Endothelial cell of umbilical vein (primary cell): ENCODE results near the gene ORAI3. TPM values are rescaled to one million over a fixed set of nuclear protein-coding genes. Genes with fewer than 3 reads are reported as not detected.

Experiments used
- BruUV-seq: library from RNA; stranded (reverse); fragments of 400-500 nt; replicated peaks from 2 replicates; lab custom pipeline; 2021; lab: Mats Ljungman, UMichigan
- CTCF ChIA-PET: fragments of 300-600, 350-600 bp; sonication (Branson Sonifier 250); formaldehyde crosslinking; loops from one replicate; lab custom pipeline; 2021; ENCODE audit warnings: antibody characterized with exemption, inconsistent platforms; lab: Charles Lee
- POLR2A ChIA-PET: fragments of 300-600, 350-600 bp; sonication (Branson Sonifier 250); formaldehyde crosslinking; loops from one replicate; lab custom pipeline; 2021; ENCODE audit warnings: antibody characterized with exemption, inconsistent platforms; lab: Charles Lee
- DNase-seq: peaks from one replicate; pipeline ENCODE4 v3.0.0-alpha.2; 2011; ENCODE audit warnings: low read depth, low spot score
- FAIRE-seq: peaks from 2 replicates; lab custom pipeline; 2011; peaks lifted over from hg19 to GRCh38; lab: Jason Lieb, UNC
- H2AFZ ChIP-seq: 2 replicates; pipeline ENCODE4 v1.6.0; 2012; ENCODE audit warnings: low read depth, low read length, control low read depth, inconsistent platforms
- H3K27ac ChIP-seq: 2 replicates; pipeline ENCODE4 v1.5.1; 2011; ENCODE audit warnings: low read depth, mild to moderate bottlenecking, control low read depth, low read length, moderate library complexity; ENCODE audit not compliant: insufficient read depth
- H3K27me3 ChIP-seq, 2 experiments: 2 replicates each; pipeline versions ENCODE4 v1.6.0 to v1.6.1; 2011; ENCODE audit warnings: low read length in 2 of 2, mixed read lengths in 1 of 2; ENCODE audit not compliant: control insufficient read depth in 2 of 2, insufficient read depth in 2 of 2
- H3K36me3 ChIP-seq, 2 experiments: 2 replicates in 1 of 2; 3 replicates in 1 of 2; pipeline ENCODE4 v1.5.1; 2011; ENCODE audit warnings: low read length in 2 of 2, mild to moderate bottlenecking in 1 of 2, moderate library complexity in 1 of 2; ENCODE audit not compliant: control insufficient read depth in 2 of 2, insufficient read depth in 2 of 2; ENCODE audit errors: extremely low read depth in 1 of 2
- H3K4me1 ChIP-seq: 3 replicates; pipeline ENCODE4 v1.5.1; 2011; ENCODE audit warnings: mild to moderate bottlenecking, low read length; ENCODE audit not compliant: control insufficient read depth, insufficient read depth; ENCODE audit errors: extremely low read depth
- H3K4me2 ChIP-seq: 2 replicates; pipeline ENCODE4 v1.6.1; 2011; ENCODE audit warnings: low read length, control low read depth, mixed read lengths; ENCODE audit not compliant: insufficient read depth
- H3K4me3 ChIP-seq, 3 experiments: fragments of 200-600 bp in 1 of 3; sonication (generic), shearing (Covaris generic) in 1 of 3; replicated peaks in 1 of 3; 2 replicates each; pipeline ENCODE4 v1.5.1; 2011 to 2016; ENCODE audit warnings: control low read depth in 3 of 3, low read length in 3 of 3, mild to moderate bottlenecking in 2 of 3, inconsistent platforms in 1 of 3, low read depth in 1 of 3, moderate library complexity in 1 of 3; ENCODE audit not compliant: insufficient read depth in 1 of 3
- H3K79me2 ChIP-seq: 2 replicates; pipeline ENCODE4 v1.6.0; 2012; ENCODE audit warnings: low read length, inconsistent platforms; ENCODE audit not compliant: control insufficient read depth, insufficient read depth
- H3K9ac ChIP-seq: replicated peaks from 2 replicates; pipeline ENCODE3; 2011; ENCODE audit warnings: low read length, control low read depth; ENCODE audit not compliant: insufficient read depth; ENCODE audit errors: extremely low read depth
- H3K9me1 ChIP-seq: replicated peaks from 3 replicates; pipeline ENCODE4 v1.6.0; 2011; ENCODE audit warnings: mild to moderate bottlenecking, low read length; ENCODE audit not compliant: control insufficient read depth, insufficient read depth; ENCODE audit errors: extremely low read depth
- H3K9me3 ChIP-seq: replicated peaks from 2 replicates; pipeline ENCODE4 v1.5.1; 2012; ENCODE audit warnings: low read length, inconsistent platforms; ENCODE audit not compliant: control insufficient read depth, insufficient read depth
- H4K20me1 ChIP-seq: replicated peaks from 2 replicates; pipeline ENCODE3; 2011; ENCODE audit warnings: mild to moderate bottlenecking, low read length; ENCODE audit not compliant: control insufficient read depth, insufficient read depth; ENCODE audit errors: extremely low read depth
- EZH2 ChIP-seq: IDR thresholded peaks from 2 replicates; pipeline ENCODE4 v1.6.1; 2012; ENCODE audit warnings: borderline replicate concordance, low read depth, mild to moderate bottlenecking, moderate library complexity, low read length, inconsistent platforms; ENCODE audit not compliant: severe bottlenecking
- FOS ChIP-seq: IDR thresholded peaks from 2 replicates; pipeline ENCODE4 v1.6.1; 2011; ENCODE audit warnings: mild to moderate bottlenecking, low read length, moderate library complexity, borderline replicate concordance; ENCODE audit not compliant: insufficient read depth
- GATA2 ChIP-seq: IDR thresholded peaks from 2 replicates; pipeline ENCODE4 v1.7.0; 2011; ENCODE audit warnings: low read depth, mild to moderate bottlenecking, moderate library complexity, mixed read lengths, low read length; ENCODE audit not compliant: insufficient read length, insufficient read depth
- JUN ChIP-seq: IDR thresholded peaks from 2 replicates; pipeline ENCODE4 v1.6.1; 2011; ENCODE audit warnings: borderline replicate concordance, low read depth; ENCODE audit not compliant: insufficient read length, insufficient read depth
- MYC ChIP-seq: IDR thresholded peaks from one replicate; pipeline ENCODE4 v1.6.1; 2011; ENCODE audit warnings: mild to moderate bottlenecking, low read depth, low read length
- POLR2A ChIP-seq: IDR thresholded peaks from 2 replicates; pipeline ENCODE4 v1.6.1; 2012; ENCODE audit warnings: low read depth, mild to moderate bottlenecking, control low read depth, low read length
- POLR2AphosphoS5 ChIP-seq: IDR thresholded peaks from 2 replicates; pipeline ENCODE4 v1.6.1; 2012; ENCODE audit warnings: low read depth, mild to moderate bottlenecking, control low read depth, low read length, moderate library complexity; ENCODE audit not compliant: insufficient read depth
- dilution Hi-C: fragments of 300-500 bp; cut with MboI; formaldehyde crosslinking; loops from one replicate; pipeline ENCODE4 v1.15.0; 2019; ENCODE audit warnings: low sequenced_read_pairs; ENCODE audit not compliant: extremely low pct_ligation_motif_present
- intact Hi-C: fragments of 100-400 bp; cut with micrococcal nuclease; formaldehyde crosslinking; loops from one replicate; pipeline ENCODE4 v1.10.0; 2022
- polyA plus RNA-seq, 4 experiments: library from polyadenylated mRNA; depleted of rRNA in 3 of 4; stranded (reverse) in 3 of 4; unstranded in 1 of 4; fragments of >200 nt; gene quantifications; 2 replicates each; pipeline versions ENCODE4 v1.2.1 to v1.2.3, GENCODE V29; 2011 to 2012; ENCODE audit warnings: missing spikeins in 1 of 4
- total RNA-seq: library from RNA; stranded (reverse); gene quantifications from 2 replicates; pipeline ENCODE4 v1.2.3, GENCODE V29; 2021
- TF ChIP-seq, protein P1 (sequence below), 2 donors: IDR thresholded peaks; 1 replicate in 1 of 2; 2 replicates in 1 of 2; pipeline ENCODE4 v1.5.1; 2011; ENCODE audit warnings: low read length in 2 of 2, mild to moderate bottlenecking in 2 of 2, moderate library complexity in 2 of 2, control low read depth in 1 of 2, inconsistent platforms in 1 of 2, low read depth in 1 of 2; ENCODE audit not compliant: insufficient read depth in 1 of 2; ENCODE audit errors: extremely low read depth in 1 of 2
- TF ChIP-seq, protein P2 (sequence below): IDR thresholded peaks from 2 replicates; pipeline ENCODE4 v1.6.1; 2011; ENCODE audit not compliant: insufficient read depth, insufficient read length

ORAI3 gene
- total and polyA plus RNA-seq, 2 donors (not counting 3 experiments of a cell fraction or from before 2014, with no cell fraction given) = 17.6 to 25.4 TPM

DNA sequence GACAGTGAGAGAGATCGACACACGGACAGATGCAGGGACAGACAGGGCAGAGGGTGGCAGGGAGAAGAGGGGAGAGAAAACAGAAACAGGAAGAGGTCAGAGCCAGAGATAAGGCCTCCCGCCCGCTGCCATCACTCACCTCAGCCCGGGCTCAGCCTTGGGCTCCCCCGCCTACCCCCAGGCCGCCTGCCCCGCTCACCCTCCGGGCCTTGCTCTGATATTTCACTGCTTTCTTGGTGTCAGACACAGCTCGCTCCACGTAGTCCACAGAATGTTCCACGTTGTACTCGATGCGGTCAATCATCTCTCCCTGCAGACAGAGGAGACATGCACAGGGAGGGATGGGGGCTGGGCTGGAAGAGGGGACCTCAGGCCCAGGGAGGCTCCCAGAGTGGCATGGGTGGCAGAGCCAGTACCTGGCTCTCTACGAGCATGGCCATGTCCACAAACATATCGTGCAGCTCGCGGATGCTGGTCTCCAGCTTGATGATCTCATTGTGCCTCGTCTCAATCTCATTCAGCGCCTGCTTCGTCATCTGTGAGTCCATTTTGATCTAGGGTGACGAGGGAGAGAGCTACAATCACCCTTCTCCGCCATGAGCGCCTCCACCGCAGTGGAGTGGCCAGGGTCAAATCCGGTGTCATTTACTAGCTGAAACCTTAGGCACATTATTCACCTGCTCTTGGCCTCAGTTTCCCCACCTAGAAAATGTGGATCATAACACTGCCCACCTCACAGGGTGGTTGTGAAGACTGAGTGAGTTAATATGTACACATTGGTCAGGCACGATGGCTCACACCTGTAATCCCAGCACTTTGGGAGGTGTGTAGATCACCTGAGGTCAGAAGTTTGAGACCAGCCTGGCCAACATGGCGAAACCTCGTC lies 44.3 kb downstream of the ORAI3 start:
- dilution Hi-C loops (no loop called here), intact Hi-C loops (no loop called here)
- DNase-seq (no peak), FAIRE-seq (no peak)
- ChIA-PET POLR2A (interaction anchor here (0.6 kb wide), 1 partner anchor 103 kb away, joined by 3 read pairs; no protein-coding TSS in a partner anchor), CTCF (interaction anchor here (1.2 to 2.8 kb wide), 2 partner anchors 8 to 11 kb away, joined by 5 to 17 read pairs; partner anchors contain the start of gene HSD3B7)
- Histone ChIP-seq H3K4me2 (no peak overlapping the region), H3K27ac (no peak overlapping the region), H3K4me1 (no peaks in the 10 kb centered on the region), H3K36me3 (no peaks in the 10 kb centered on the region), H3K79me2 (no peaks in the 10 kb centered on the region), H2AFZ (no peak overlapping the region), H3K4me3 (no peak overlapping the region), H4K20me1 (no peaks in the 10 kb centered on the region), H3K9ac (no peak overlapping the region), H3K9me1 (no peaks in the 10 kb centered on the region), H3K27me3 (no peaks in the 10 kb centered on the region), H3K9me3 (no peaks in the 10 kb centered on the region)
- BruUV-seq = no TSS peak
- TF ChIP-seq MYC (no peak), GATA2 (no peak), EZH2 (no peak), JUN (no peak), FOS (no peak), POLR2AphosphoS5 (no peak), POLR2A (no peak)
- TF ChIP-seq, protein P1, sequence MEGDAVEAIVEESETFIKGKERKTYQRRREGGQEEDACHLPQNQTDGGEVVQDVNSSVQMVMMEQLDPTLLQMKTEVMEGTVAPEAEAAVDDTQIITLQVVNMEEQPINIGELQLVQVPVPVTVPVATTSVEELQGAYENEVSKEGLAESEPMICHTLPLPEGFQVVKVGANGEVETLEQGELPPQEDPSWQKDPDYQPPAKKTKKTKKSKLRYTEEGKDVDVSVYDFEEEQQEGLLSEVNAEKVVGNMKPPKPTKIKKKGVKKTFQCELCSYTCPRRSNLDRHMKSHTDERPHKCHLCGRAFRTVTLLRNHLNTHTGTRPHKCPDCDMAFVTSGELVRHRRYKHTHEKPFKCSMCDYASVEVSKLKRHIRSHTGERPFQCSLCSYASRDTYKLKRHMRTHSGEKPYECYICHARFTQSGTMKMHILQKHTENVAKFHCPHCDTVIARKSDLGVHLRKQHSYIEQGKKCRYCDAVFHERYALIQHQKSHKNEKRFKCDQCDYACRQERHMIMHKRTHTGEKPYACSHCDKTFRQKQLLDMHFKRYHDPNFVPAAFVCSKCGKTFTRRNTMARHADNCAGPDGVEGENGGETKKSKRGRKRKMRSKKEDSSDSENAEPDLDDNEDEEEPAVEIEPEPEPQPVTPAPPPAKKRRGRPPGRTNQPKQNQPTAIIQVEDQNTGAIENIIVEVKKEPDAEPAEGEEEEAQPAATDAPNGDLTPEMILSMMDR (IDR thresholded peaks at IDR 0.05; ENCODE audit: extremely low read depth in 1 of 2, insufficient read depth in 1 of 2, low read depth in 1 of 2, low read length in 2 of 2) = no peak
- TF ChIP-seq, protein P2, sequence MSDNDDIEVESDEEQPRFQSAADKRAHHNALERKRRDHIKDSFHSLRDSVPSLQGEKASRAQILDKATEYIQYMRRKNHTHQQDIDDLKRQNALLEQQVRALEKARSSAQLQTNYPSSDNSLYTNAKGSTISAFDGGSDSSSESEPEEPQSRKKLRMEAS = no peak
